Peyer's patch (tissue), 4 donors: ENCODE measurements around the gene GMIP.

ENCODE experiments used
- CTCF ChIP-seq, 6 experiments: fragments of 450-650 bp in 4 of 6; fragments of 200-600 bp in 2 of 6; sonication (generic) in 1 of 6; IDR thresholded peaks; one replicate each; pipeline ENCODE4 v1.5.1; 2017 to 2019; ENCODE audit warnings: antibody characterized with exemption in 6 of 6, mild to moderate bottlenecking in 3 of 6, moderate library complexity in 1 of 6
- POLR2A ChIP-seq, 2 donors: fragments of 450-650 bp; IDR thresholded peaks; one replicate each; pipeline ENCODE4 v1.5.1; 2017; ENCODE audit warnings: antibody characterized with exemption in 2 of 2, mild to moderate bottlenecking in 2 of 2, moderate library complexity in 2 of 2

- TF ChIP-seq POLR2A (IDR thresholded peaks at IDR 0.05) = no peak
- no peak for TF ChIP-seq CTCF (IDR thresholded peaks at IDR 0.05)
These were observed 28.4 kb downstream of the GMIP start for GRCh38 chr19:19615086-19615485.
